K562 (cell line): ENCODE data around the gene ACKR2. TPM values are rescaled to one million over a fixed set of nuclear protein-coding genes. Genes with fewer than 3 reads are reported as not detected.

Experiments
- ATAC-seq: fragments of 200-7000 bp; cut with Tn5 transposase; 3 replicates; pipeline ENCODE4 v1.9.1; 2020; ENCODE audit warnings: moderate library complexity
- BruUV-seq: library from RNA; stranded (reverse); fragments of 400-500 nt; replicated peaks from 2 replicates; lab custom pipeline; 2021; lab: Mats Ljungman, UMichigan
- CTCF ChIA-PET: fragments of 300-600 bp; formaldehyde crosslinking; extraction: SDS; loops from one replicate; lab custom pipeline; 2021; ENCODE audit warnings: low intra/inter-chr PET ratio; lab: Yijun Ruan, JAX
- POLR2A ChIA-PET: fragments of 300-600, 350-650 bp; sonication (Branson Sonifier 250); formaldehyde crosslinking; extraction: SDS; loops from one replicate; lab custom pipeline; 2021; ENCODE audit warnings: antibody characterized with exemption, inconsistent platforms; lab: Yijun Ruan, JAX
- DNase-seq, 4 experiments: peaks; one replicate each; pipeline versions ENCODE4 v3.0.0 to v3.0.0-alpha.2; 2011 to 2018; ENCODE audit warnings: low spot score in 3 of 4, mixed read lengths in 3 of 4; ENCODE audit errors: extremely low read depth in 1 of 4
- FAIRE-seq: peaks from 2 replicates; lab custom pipeline; 2011; peaks lifted over from hg19 to GRCh38; lab: Jason Lieb, UNC
- H2AFZ ChIP-seq: 2 replicates; pipeline ENCODE4 v1.6.0; 2011; ENCODE audit warnings: low read depth, low read length, control low read depth, inconsistent platforms
- H3K27ac ChIP-seq: fragments of 200-600 bp; 3 replicates; pipeline ENCODE4 v1.8.0; 2011; ENCODE audit warnings: low read depth, mild to moderate bottlenecking, control low read depth, inconsistent platforms, low read length, moderate library complexity, mixed read lengths; ENCODE audit errors: extremely low read depth
- H3K27me3 ChIP-seq, 2 experiments: fragments of 300-600 bp in 1 of 2; 2 replicates in 1 of 2; 3 replicates in 1 of 2; pipeline versions ENCODE4 v1.6.0 to v1.8.0; 2011; ENCODE audit warnings: inconsistent platforms in 2 of 2, low read length in 2 of 2, mild to moderate bottlenecking in 1 of 2, mixed read lengths in 1 of 2, moderate library complexity in 1 of 2; ENCODE audit not compliant: control insufficient read depth in 2 of 2, insufficient read depth in 2 of 2
- H3K36me3 ChIP-seq: fragments of 300-600 bp; 3 replicates; pipeline ENCODE4 v1.8.0; 2011; ENCODE audit warnings: mild to moderate bottlenecking, low read length, inconsistent platforms; ENCODE audit not compliant: control insufficient read depth, insufficient read depth
- H3K4me1 ChIP-seq, 2 experiments: fragments of 200-600 bp in 1 of 2; replicated peaks in 1 of 2; 2 replicates in 1 of 2; 3 replicates in 1 of 2; pipeline versions ENCODE4 v1.5.1 to v1.8.0; 2011; ENCODE audit warnings: inconsistent platforms in 2 of 2, low read length in 2 of 2, mild to moderate bottlenecking in 1 of 2, mixed read lengths in 1 of 2, moderate library complexity in 1 of 2; ENCODE audit not compliant: control insufficient read depth in 2 of 2, insufficient read depth in 2 of 2
- H3K4me2 ChIP-seq: 2 replicates; pipeline ENCODE4 v1.6.1; 2011; ENCODE audit warnings: low read length, control low read depth, inconsistent platforms, mixed read lengths; ENCODE audit not compliant: insufficient read depth
- H3K4me3 ChIP-seq: fragments of 200-600 bp; sonication (generic), shearing (Covaris generic); 2 replicates; pipeline ENCODE4 v1.5.1; 2016; ENCODE audit warnings: control low read depth, inconsistent platforms
- H3K79me2 ChIP-seq: fragments of 200-600 bp; 3 replicates; pipeline ENCODE4 v1.8.0; 2011; ENCODE audit warnings: low read length, inconsistent platforms; ENCODE audit not compliant: control insufficient read depth, insufficient read depth
- H3K9ac ChIP-seq, 2 experiments: 2 replicates each; pipeline versions ENCODE4 v1.6.0 to v1.6.1; 2011; ENCODE audit warnings: low read depth in 2 of 2, low read length in 2 of 2, control low read depth in 1 of 2, inconsistent platforms in 1 of 2, mild to moderate bottlenecking in 1 of 2, mixed read lengths in 1 of 2; ENCODE audit not compliant: insufficient read depth in 1 of 2
- H3K9me1 ChIP-seq: one replicate; pipeline ENCODE4 v1.6.0; 2011; ENCODE audit warnings: inconsistent platforms, mild to moderate bottlenecking, low read length, moderate library complexity; ENCODE audit not compliant: control insufficient read depth, insufficient read depth
- H3K9me3 ChIP-seq: replicated peaks from 2 replicates; pipeline ENCODE4 v1.5.1; 2011; ENCODE audit warnings: low read depth, low read length, inconsistent platforms; ENCODE audit not compliant: control insufficient read depth, insufficient read depth
- H4K20me1 ChIP-seq: replicated peaks from 2 replicates; pipeline ENCODE4 v1.6.1; 2011; ENCODE audit warnings: low read length, inconsistent platforms, mixed read lengths; ENCODE audit not compliant: control insufficient read depth, insufficient read depth
- BCOR ChIP-seq: fragments of 450-650 bp; IDR thresholded peaks from 2 replicates; pipeline ENCODE4 v1.6.1; 2016
- CBFB ChIP-seq: sonication (generic); formaldehyde crosslinking; IDR thresholded peaks from 2 replicates; pipeline ENCODE4 v1.4.0; 2020; ENCODE audit warnings: mild to moderate bottlenecking, missing genetic modification reagents
- CEBPZ ChIP-seq: fragments of 150-350 bp; IDR thresholded peaks from 2 replicates; pipeline ENCODE4 v1.6.1; 2014; ENCODE audit warnings: low read depth, mild to moderate bottlenecking, low read length, borderline replicate concordance
- EP300 ChIP-seq: IDR thresholded peaks from 2 replicates; pipeline ENCODE4 v1.6.1; 2012; ENCODE audit warnings: low read length, improper control_type of control experiment
- FOXJ2 ChIP-seq: fragments of 200-800 bp; sonication (Bioruptor generic); IDR thresholded peaks from 2 replicates; pipeline ENCODE4 v1.6.1; 2016; ENCODE audit warnings: missing genetic modification characterization, missing compliant biosample characterization
- SFPQ ChIP-seq: fragments of 200-400 bp; formaldehyde crosslinking; IDR thresholded peaks from 2 replicates; pipeline ENCODE4 v1.6.1; 2017; ENCODE audit warnings: mild to moderate bottlenecking, low read depth, low read length, moderate library complexity
- SMARCA4 ChIP-seq: fragments of 450-650 bp; IDR thresholded peaks from 2 replicates; pipeline ENCODE4 v1.6.1; 2016
- SNIP1 ChIP-seq: fragments of 450-650 bp; IDR thresholded peaks from 2 replicates; pipeline ENCODE4 v1.7.1; 2017; ENCODE audit warnings: low read depth, mild to moderate bottlenecking
- SP1 ChIP-seq: sonication (generic); formaldehyde crosslinking; IDR thresholded peaks from 2 replicates; pipeline ENCODE4 v1.8.1; 2022; ENCODE audit warnings: mild to moderate bottlenecking, missing genetic modification reagents
- ZNF76 ChIP-seq: fragments of 250-450 bp; sonication (Bioruptor Pico); IDR thresholded peaks from 2 replicates; pipeline ENCODE4 v1.4.0; 2020; ENCODE audit warnings: mild to moderate bottlenecking, moderate library complexity, borderline replicate concordance
- WGBS: fragments of 100-300 bp; shearing (Covaris generic); methylation state at CpG from one replicate; pipeline ENCODE4 v1.1.6; 2016; ENCODE audit warnings: low coverage, mixed read lengths; ENCODE audit not compliant: insufficient coverage; ENCODE audit errors: missing lambda C conversion rate; 5-methylcytosine and 5-hydroxymethylcytosine counted together
- in situ Hi-C: fragments of 300-500 bp; cut with MboI; formaldehyde crosslinking; loops from 4 replicates; pipeline ENCODE4 v1.15.0; 2018; ENCODE audit warnings: inconsistent platforms, mixed read lengths
- intact Hi-C: fragments of 100-400 bp; cut with micrococcal nuclease; formaldehyde crosslinking; loops from 2 replicates; pipeline ENCODE4 v1.14.2; 2022
- polyA plus RNA-seq, 8 experiments: library from polyadenylated mRNA; depleted of rRNA in 4 of 8; stranded (reverse) in 5 of 8; unstranded in 3 of 8; fragments of >200 nt; fragmentation: Nextera tagmentation in 2 of 8; fragmentation: Illumina TruSeq in 1 of 8; extraction: Ambion mirVana in 2 of 8; extraction: Trizol in 1 of 8; gene quantifications; 2 replicates each; pipeline versions ENCODE4 v1.2.1 to v1.2.3, GENCODE V29; 2011 to 2014; ENCODE audit warnings: inconsistent platforms in 1 of 8, missing spikeins in 1 of 8
- total RNA-seq, 7 experiments: library from RNA; depleted of rRNA in 6 of 7; stranded (reverse); fragments of >200 nt in 6 of 7; fragmentation: Illumina TruSeq in 2 of 7; extraction: Trizol in 2 of 7; gene quantifications; 2 replicates each; pipeline versions ENCODE4 v1.2.1 to v1.2.3, GENCODE V29; 2011 to 2021; ENCODE audit warnings: low replicate concordance in 1 of 7

The ACKR2 gene
- total and polyA plus RNA-seq, 9 of the 15 experiments (the other 6 are each of a cell fraction or from before 2014, with no cell fraction given) = 0.03 to 0.69 (median 0.25) TPM; not detected in 1

- Histone ChIP-seq H2AFZ (no peak overlapping the region), H3K9me3 (no peaks in the 10 kb centered on the region), H4K20me1 (no peaks in the 10 kb centered on the region), H3K27me3 (peaks cover 16 to 55% of the 10 kb centered on the region in 2 experiments; a peak in 4 of 5 replicates), H3K79me2 (no peaks in the 10 kb centered on the region), H3K36me3 (no peaks in the 10 kb centered on the region), H3K4me3 (no peak overlapping the region), H3K4me2 (no peak overlapping the region), H3K27ac (no peak overlapping the region), H3K9ac (no peak overlapping the region), H3K4me1 (no peaks in the 10 kb centered on the region; a peak in 1 of 5 replicates), H3K9me1 (no peaks in the 10 kb centered on the region)
- peak; percentile 25; the same call in 1 of the 3 replicates for ATAC-seq
- ChIA-PET CTCF (interaction anchor here (0.6 to 0.7 kb wide), 2 partner anchors 8 to 34 kb away, joined by 5 to 6 read pairs; no protein-coding TSS in a partner anchor), POLR2A (interaction anchor here (0.9 kb wide), 1 partner anchor 9 kb away, joined by 4 read pairs; no protein-coding TSS in a partner anchor)
- TF ChIP-seq SP1 (CRISPR knock-in tag) (no peak), SNIP1 (no peak), CEBPZ (no peak), CBFB (CRISPR knock-in tag) (no peak), BCOR (no peak), FOXJ2 (tag) (no peak), EP300 (no peak), SMARCA4 (no peak), SFPQ (no peak), ZNF76 (CRISPR knock-in tag) (no peak)
- DNase-seq = no peak
- intact Hi-C loops = no loop called here
- in situ Hi-C loops = no loop called here
- FAIRE-seq = no peak
- BruUV-seq = no TSS peak
- 4% methylated on average over 8 of the region's 8 CpGs for WGBS
Measured at GRCh38 chr3:42865256-42865655, 56.0 kb downstream of the ACKR2 start.
